Neural crest cell (in vitro differentiated cells): ENCODE results near the gene REEP1. TPM values are rescaled to one million over a fixed set of nuclear protein-coding genes. Genes with fewer than 3 reads are reported as not detected.

Experiments
- DNase-seq: peaks from one replicate; pipeline ENCODE4 v3.0.0; 2021; ENCODE audit warnings: low read depth, mixed read lengths, low spot score
- H3K27ac Mint-ChIP-seq: one replicate; pipeline ENCODE4 v1.8.0; 2021; ENCODE audit warnings: mild to moderate bottlenecking, mixed read lengths; ENCODE audit not compliant: unreplicated experiment
- H3K27me3 Mint-ChIP-seq: 2 replicates; pipeline ENCODE4 v1.8.0; 2021; ENCODE audit warnings: low read depth, mild to moderate bottlenecking, mixed read lengths
- H3K36me3 Mint-ChIP-seq: 2 replicates; pipeline ENCODE4 v1.8.0; 2021; ENCODE audit warnings: low read depth, mild to moderate bottlenecking, mixed read lengths
- H3K4me1 Mint-ChIP-seq: 2 replicates; pipeline ENCODE4 v1.8.0; 2021; ENCODE audit warnings: mixed read lengths
- H3K4me3 Mint-ChIP-seq: one replicate; pipeline ENCODE4 v1.8.0; 2021; ENCODE audit warnings: mild to moderate bottlenecking, mixed read lengths
- H3K9me3 Mint-ChIP-seq: 2 replicates; pipeline ENCODE4 v1.8.0; 2021; ENCODE audit warnings: mixed read lengths
- total RNA-seq: library from RNA; stranded (reverse); gene quantifications from 2 replicates; pipeline ENCODE4 v1.2.1, GENCODE V29; 2021
- TF ChIP-seq, protein P1 (sequence below): fragments of 200-600 bp; sonication (generic); conservative IDR thresholded peaks from 2 replicates; pipeline ENCODE4 v1.5.0; 2021; ENCODE audit warnings: antibody characterized with exemption, mild to moderate bottlenecking

REEP1 gene
- total RNA-seq, 1 donor from 2014 or later, result 12.3 TPM

DNA sequence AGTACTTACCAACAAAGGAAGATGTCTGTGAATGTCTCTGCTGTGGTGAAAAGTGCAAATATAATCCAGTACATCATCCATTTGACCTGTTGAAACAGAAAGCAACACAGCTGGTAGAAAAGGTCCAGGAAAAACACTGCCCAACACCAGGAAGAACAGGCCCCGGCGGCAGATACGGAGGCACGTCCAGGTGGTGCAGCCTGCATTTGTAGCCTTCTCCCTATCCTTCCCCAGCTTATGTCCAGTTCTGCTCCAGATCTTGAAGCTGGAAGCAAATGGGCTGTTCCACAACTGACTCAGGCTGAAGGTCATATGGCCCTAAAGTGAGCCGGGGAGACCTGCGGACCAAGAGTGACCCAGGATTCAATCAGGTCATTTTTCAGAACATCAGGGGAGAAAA is 73.5 kb downstream of the REEP1 start:
- no peak overlapping the region for H3K27ac Mint-ChIP-seq
- H3K4me3 Mint-ChIP-seq, result no peak overlapping the region
- H3K27me3 Mint-ChIP-seq, result no peaks in the 10 kb centered on the region
- H3K36me3 Mint-ChIP-seq, result peaks cover 16% of the 10 kb centered on the region
- H3K9me3 Mint-ChIP-seq, result peaks cover 16% of the 10 kb centered on the region
- TF ChIP-seq, protein P1, sequence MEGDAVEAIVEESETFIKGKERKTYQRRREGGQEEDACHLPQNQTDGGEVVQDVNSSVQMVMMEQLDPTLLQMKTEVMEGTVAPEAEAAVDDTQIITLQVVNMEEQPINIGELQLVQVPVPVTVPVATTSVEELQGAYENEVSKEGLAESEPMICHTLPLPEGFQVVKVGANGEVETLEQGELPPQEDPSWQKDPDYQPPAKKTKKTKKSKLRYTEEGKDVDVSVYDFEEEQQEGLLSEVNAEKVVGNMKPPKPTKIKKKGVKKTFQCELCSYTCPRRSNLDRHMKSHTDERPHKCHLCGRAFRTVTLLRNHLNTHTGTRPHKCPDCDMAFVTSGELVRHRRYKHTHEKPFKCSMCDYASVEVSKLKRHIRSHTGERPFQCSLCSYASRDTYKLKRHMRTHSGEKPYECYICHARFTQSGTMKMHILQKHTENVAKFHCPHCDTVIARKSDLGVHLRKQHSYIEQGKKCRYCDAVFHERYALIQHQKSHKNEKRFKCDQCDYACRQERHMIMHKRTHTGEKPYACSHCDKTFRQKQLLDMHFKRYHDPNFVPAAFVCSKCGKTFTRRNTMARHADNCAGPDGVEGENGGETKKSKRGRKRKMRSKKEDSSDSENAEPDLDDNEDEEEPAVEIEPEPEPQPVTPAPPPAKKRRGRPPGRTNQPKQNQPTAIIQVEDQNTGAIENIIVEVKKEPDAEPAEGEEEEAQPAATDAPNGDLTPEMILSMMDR, result no peak
- no peaks in the 10 kb centered on the region for H3K4me1 Mint-ChIP-seq
- no peak for DNase-seq

DNA sequence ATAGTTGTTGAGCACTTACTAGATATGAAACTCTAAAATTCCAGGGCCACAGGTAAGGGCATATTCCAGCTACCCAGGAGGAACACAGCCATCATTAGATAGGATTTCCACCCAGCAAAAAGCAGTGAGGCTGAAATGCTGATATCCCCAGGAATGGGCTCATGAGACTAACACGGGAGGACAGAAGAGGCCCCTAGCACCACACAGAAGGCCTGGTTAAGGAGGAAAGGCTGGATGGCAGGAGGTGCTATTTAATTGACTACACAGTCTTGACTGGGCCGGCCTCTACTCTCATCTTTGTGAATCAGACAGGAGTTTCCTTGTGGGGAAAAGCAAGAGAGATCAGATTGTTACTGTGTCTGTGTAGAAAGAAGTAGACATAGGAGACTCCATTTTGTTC is 76.4 kb downstream of the REEP1 start:
- Mint-ChIP-seq H3K4me3 (no peak overlapping the region), H3K27ac (no peak overlapping the region), H3K36me3 (peaks cover 9% of the 10 kb centered on the region), H3K27me3 (no peaks in the 10 kb centered on the region), H3K4me1 (peaks cover 4% of the 10 kb centered on the region), H3K9me3 (peaks cover 7% of the 10 kb centered on the region)
- no peak for DNase-seq
- TF ChIP-seq, protein P1, result no peak

DNA sequence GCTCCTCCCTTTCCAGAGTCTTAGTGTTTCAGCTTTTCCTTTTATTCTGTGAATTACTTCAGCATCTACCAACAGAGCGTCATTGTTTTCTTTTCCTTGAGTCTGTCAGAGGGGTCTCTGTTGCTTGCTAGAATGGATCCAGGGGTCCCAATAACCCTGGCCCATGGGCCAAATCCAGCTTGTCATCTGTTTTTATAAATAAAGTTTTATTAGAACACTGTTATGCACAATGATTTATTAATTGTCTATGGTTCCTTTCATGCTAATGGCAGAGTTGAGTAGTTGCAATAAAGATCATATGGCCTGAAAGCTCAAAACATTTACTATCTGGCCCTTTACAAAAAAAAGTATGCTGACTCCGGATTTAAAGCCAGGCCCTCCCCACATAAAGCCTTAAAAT is 79.3 kb downstream of the REEP1 start:
- TF ChIP-seq, protein P1, result no peak
- peak overlapping the region; percentile 13 for H3K27ac Mint-ChIP-seq
- no peak for DNase-seq
- peaks cover 4% of the 10 kb centered on the region for H3K4me1 Mint-ChIP-seq
- no peaks in the 10 kb centered on the region for H3K27me3 Mint-ChIP-seq
- no peaks in the 10 kb centered on the region for H3K9me3 Mint-ChIP-seq
- peaks cover 3% of the 10 kb centered on the region for H3K36me3 Mint-ChIP-seq
- H3K4me3 Mint-ChIP-seq, result no peak overlapping the region

DNA sequence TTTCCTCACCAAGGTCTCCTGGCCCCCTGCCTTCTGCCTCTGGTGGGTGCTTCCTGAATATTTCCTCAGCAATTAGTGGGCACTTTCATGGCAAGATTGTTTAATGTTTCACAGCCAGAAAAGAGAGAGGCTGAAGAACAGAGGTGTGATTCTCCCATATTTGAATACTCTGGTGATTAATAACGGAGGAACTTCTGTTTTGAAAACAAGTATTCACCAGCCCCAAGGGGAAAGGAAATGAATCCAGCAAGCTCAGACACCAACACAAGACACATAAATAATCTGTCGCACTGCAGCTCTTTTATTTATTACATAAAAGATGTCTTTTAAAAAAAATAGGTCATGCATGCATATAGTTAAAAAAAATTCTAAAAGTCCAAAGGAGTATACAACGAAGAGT is 80.4 kb downstream of the REEP1 start:
- no peak for DNase-seq
- no peak overlapping the region for H3K4me3 Mint-ChIP-seq
- peaks cover 4% of the 10 kb centered on the region for H3K4me1 Mint-ChIP-seq
- H3K27me3 Mint-ChIP-seq, result no peaks in the 10 kb centered on the region
- no peaks in the 10 kb centered on the region for H3K9me3 Mint-ChIP-seq
- peak overlapping the region; percentile 68 for H3K27ac Mint-ChIP-seq
- no peaks in the 10 kb centered on the region for H3K36me3 Mint-ChIP-seq
- TF ChIP-seq, protein P1, result no peak

DNA sequence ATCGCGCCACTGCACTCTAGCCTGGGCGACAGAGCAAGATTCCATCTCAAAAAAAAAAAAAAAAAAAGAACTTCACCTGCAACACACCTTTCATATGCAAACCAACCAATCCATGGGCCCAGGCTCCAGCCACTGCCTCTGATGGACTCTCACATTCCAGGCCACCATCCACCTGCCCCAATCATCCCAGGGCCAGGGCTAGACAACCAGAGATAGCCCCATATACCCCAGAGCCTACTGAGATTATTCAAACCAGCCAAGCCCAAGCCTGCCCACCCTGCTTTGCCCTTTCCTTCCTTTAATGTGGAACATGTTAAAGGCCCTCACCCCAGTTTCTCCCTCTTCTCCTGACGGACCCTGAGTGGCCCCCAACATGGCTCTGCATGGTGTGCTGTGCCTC is 81.1 kb downstream of the REEP1 start:
- no peak for DNase-seq
- no peaks in the 10 kb centered on the region for H3K36me3 Mint-ChIP-seq
- H3K4me1 Mint-ChIP-seq, result peaks cover 4% of the 10 kb centered on the region
- H3K9me3 Mint-ChIP-seq, result no peaks in the 10 kb centered on the region
- H3K27ac Mint-ChIP-seq, result no peak overlapping the region
- no peaks in the 10 kb centered on the region for H3K27me3 Mint-ChIP-seq
- no peak overlapping the region for H3K4me3 Mint-ChIP-seq
- TF ChIP-seq, protein P1, result no peak
